GM18861 (cell line): ENCODE results near the gene SCRT2.
"Not testable (repeated sequence)": the region's sequence is repeated elsewhere in the genome, so short reads cannot be mapped to it uniquely, and the experiment has no call there.

Source experiments
- ATAC-seq: cut with Tn5 transposase; IDR thresholded peaks from one replicate; pipeline ENCODE4 v1.9.1; 2021; ENCODE audit not compliant: unreplicated experiment

Gene SCRT2

DNA sequence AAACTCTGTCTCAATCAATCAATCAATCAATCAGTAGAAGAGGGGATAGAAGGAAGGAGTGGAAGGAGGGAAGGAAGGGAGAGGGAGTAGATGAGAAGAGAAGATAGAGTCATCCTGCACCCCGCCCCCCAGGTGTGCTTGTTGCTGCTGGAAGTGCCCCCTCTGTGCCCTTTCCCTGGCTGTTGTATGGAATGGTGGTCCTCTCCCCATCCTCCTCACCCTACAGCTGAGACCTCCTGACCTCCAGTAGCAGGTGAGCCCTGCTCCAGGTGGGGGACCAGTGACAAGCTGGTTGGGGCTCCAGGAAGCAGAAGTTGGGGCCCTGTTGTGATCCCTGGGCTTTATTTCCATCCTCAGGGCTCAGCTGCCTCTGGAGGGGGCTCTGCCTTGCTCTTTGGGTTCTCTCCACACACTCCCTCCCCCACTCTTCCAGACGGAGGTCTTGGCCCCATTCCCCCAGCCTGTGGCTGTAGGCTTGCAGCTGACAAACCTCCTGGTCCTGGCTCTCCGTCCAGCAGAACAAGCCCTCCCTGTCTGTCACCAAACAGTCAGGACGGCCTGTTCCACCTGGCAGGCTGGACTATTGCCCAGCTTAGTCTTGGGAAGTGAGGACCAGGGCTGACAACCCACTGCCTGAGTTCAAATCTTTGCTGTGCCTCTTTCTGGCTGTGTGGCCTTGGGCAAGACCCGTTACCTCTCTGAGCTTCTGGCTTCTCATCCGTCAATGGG lies 26.0 kb upstream of the SCRT2 start:
- no peak for ATAC-seq

GRCh38 chr20:699811-700338 lies 24.3 kb upstream of the SCRT2 start:
- no peak for ATAC-seq

DNA sequence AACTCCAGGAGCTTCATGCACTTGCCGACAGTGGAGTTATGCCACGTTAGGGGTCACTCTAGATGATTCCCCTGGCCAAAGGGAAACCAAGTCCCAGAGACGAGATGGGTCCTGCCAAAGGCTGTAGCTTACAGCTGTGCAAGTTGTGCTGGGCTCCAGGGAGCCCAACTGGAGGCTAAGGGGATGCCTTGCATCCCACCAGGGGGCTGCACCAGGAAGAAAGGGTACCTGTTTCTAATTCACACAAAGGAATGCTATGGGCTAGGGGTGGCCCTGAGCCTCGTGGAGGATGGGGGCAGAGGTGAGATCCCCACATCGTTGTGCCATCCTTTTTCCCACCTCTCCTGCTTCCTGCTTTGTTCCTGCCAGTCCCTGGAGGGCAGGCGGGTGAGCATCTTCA lies 23.7 kb upstream of the SCRT2 start:
- no peak for ATAC-seq

- no peak for ATAC-seq
Measured at GRCh38 chr20:698276-698675, 22.7 kb upstream of the SCRT2 start.

DNA sequence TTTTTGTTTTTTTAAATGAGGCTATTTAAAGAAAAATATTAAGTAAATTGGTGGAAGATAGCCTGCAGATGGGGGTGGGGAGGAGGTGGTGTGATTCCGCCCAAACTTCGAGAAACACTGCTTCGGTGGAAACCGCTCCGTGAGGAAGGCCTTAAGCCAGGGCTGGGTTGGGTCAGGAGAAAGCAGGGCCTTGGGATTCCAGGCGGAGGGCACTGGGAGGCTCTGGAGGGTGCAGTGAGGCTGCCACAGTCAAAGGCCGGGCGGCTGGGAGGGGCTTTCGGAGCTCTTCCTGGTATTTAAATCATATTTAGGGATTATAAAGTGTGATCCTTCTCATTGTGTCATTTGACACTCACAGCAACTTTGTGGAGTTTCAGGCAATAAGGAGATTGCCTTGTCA lies 22.2 kb upstream of the SCRT2 start:
- ATAC-seq = no peak

DNA sequence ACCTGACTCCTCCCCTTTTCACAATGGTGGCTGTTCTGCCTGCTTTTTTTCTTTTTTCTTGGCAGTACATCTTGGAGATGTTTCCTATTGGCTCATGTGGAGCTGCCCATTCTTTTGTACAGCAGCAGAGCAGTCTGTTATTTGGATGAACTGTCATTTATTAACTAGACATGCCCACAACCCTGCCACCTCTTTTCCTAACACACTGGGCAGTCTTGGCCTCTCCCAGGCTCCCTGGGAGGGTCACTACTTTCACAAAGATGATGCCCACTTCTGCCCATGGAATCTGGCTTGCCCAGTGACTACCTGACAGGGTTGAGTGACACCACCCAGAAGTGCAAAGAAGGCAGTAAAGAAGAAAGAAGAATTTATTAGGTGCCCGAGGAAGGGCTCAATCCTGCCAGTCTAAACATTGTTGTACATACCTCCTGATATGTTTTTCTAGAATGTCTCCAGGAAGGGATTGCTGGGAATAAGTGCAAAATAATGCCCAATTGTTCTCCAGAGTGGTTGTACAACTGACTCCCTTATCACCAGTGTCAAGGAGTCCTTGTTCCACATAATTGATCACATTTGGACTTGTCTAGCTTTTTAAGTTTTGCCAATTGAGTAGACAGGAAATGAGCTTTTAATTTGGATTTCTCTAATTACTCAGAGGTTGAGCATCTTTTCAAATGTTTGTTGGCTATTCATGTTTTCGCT lies 19.7 kb upstream of the SCRT2 start:
- no peak for ATAC-seq

DNA sequence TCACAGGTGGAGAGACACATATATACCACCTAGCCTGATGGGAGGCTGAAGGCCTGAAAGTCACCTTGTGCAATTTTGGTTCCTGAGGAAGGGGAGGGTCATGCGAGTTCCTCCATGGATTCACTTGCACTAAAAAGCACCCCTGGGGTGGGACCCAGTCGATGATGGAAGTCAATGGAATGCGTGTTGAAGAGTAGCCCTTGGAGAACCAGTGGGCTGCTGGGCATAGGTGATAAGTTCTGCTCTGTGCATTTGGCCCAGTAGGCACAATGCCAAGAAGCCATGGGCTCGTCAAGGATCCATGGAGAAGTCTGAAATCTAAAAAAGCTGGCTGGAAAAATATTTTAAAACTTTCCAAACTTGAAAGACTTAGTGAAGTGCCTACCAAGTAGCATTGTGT lies 18.9 kb upstream of the SCRT2 start:
- ATAC-seq = no peak

GRCh38 chr20:693786-694185 lies 18.2 kb upstream of the SCRT2 start:
- not testable (repeated sequence) for ATAC-seq

GRCh38 chr20:692044-692443 lies 16.4 kb upstream of the SCRT2 start:
- no peak for ATAC-seq

DNA sequence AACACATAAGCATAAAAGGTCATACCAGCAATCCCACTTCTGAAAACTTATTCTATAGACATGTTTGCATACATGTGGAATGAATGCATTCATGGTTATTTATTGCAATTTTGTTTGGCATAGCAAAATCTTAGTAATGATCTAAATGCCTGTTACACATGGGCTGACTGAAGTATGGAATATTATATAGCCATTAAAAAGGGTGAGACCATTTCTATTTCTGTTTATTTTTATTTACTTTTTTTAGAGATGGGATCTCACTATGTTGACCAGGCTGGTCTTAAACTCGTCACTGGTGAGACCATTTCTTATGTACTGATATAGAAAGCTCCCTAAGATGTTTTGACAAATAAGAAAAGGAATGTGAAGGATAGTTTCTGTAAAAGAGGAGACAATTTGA lies 14.3 kb upstream of the SCRT2 start:
- ATAC-seq = no peak

- no peak for ATAC-seq
Measured at GRCh38 chr20:689348-689747, 13.7 kb upstream of the SCRT2 start.

DNA sequence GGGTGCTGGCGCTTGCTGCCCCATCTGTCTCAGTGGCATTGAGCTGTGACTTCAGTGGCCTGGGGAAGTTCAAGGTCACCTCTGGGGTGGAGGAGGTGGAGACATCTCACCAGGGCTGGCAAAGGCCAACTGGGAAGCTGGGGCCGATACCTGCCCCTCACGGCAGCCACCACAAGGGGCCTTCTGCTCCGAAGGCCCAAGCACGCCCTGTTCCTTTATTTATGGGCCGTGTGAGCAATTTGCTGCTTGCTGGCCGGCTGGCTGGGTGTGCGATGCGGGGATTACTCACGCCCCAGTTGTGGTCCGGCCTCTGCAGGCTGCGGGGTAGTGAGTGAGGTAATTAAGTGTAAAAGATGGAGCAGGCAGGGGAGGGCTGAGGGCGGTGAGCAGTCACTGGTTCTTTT lies 13.2 kb upstream of the SCRT2 start:
- no peak for ATAC-seq

GRCh38 chr20:687468-688203 lies 12.0 kb upstream of the SCRT2 start:
- ATAC-seq = no peak

GRCh38 chr20:684676-685319 lies 9.2 kb upstream of the SCRT2 start:
- ATAC-seq = no peak

- ATAC-seq = no peak
Measured at GRCh38 chr20:682123-682522, 6.5 kb upstream of the SCRT2 start.

GRCh38 chr20:680638-681187 lies 5.1 kb upstream of the SCRT2 start:
- no peak for ATAC-seq

- no peak for ATAC-seq
Measured at GRCh38 chr20:677957-678356, 2.4 kb upstream of the SCRT2 start.

DNA sequence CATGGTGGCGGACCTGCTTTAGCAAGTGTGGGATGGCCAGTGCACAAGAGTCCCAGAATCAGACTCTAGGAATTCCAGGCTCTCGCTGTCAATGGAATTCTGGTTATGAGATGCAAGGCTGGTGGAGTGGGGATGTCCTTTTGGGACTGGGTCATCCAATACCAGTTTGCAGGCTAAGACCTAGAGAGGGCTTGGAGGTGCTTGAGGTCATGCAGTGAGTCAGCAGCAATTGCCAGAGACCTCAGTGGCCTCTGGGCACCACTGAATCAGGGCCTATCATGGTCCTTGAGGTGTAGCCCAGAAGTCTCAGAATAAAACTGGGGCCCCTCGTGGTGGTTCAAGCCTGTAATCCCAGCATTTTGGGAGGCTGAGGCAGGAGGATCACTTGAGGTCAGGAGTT lies 1.4 kb upstream of the SCRT2 start:
- no peak for ATAC-seq

- no peak for ATAC-seq
Measured at GRCh38 chr20:676315-676937, 824 bp upstream of the SCRT2 start.

- no peak for ATAC-seq
Measured at GRCh38 chr20:675033-675452, 559 bp downstream of the SCRT2 start.

GRCh38 chr20:673603-674001 lies 2.0 kb downstream of the SCRT2 start:
- no peak for ATAC-seq
